Uterus (tissue), 4 donors: ENCODE measurements around the gene PAFAH1B2. TPM values are rescaled to one million over a fixed set of nuclear protein-coding genes. Genes with fewer than 3 reads are reported as not detected.

Experiments
- DNase-seq, 2 donors: peaks; one replicate each; pipeline ENCODE4 v3.0.0-alpha.2; 2019 to 2020
- H3K27ac ChIP-seq, 2 donors: fragments of 200-600 bp; sonication (generic); 1 replicate in 1 of 2; 2 replicates in 1 of 2; pipeline ENCODE4 v1.5.1; 2016 to 2018
- H3K27me3 ChIP-seq, 2 donors: fragments of 200-600 bp; sonication (generic); one replicate each; pipeline ENCODE4 v1.5.1; 2018 to 2019; ENCODE audit warnings: control low read depth in 1 of 2
- H3K36me3 ChIP-seq, 2 donors: fragments of 200-600 bp; sonication (generic); one replicate each; pipeline ENCODE4 v1.5.1; 2019; ENCODE audit warnings: control low read depth in 1 of 2
- H3K4me1 ChIP-seq, 2 donors: fragments of 200-600 bp; sonication (generic); one replicate each; pipeline ENCODE4 v1.5.1; 2018 to 2019; ENCODE audit warnings: control low read depth in 1 of 2
- H3K4me3 ChIP-seq, 2 donors: fragments of 200-600 bp; sonication (generic); 1 replicate in 1 of 2; 2 replicates in 1 of 2; pipeline ENCODE4 v1.5.1; 2018 to 2019; ENCODE audit warnings: mild to moderate bottlenecking in 1 of 2
- H3K9me3 ChIP-seq, 2 donors: fragments of 200-600 bp; sonication (generic); one replicate each; pipeline ENCODE4 v1.5.1; 2019; ENCODE audit warnings: control low read depth in 1 of 2
- POLR2A ChIP-seq, 2 donors: fragments of 450-650 bp; IDR thresholded peaks; one replicate each; pipeline ENCODE4 v1.6.1; 2016; ENCODE audit warnings: antibody characterized with exemption in 2 of 2, mild to moderate bottlenecking in 1 of 2, moderate library complexity in 1 of 2
- intact Hi-C: fragments of 100-400 bp; cut with DNase I; formaldehyde crosslinking; loops from one replicate; pipeline ENCODE4 v1.15.1; 2023; ENCODE audit warnings: low total_unique reads
- total RNA-seq, 4 donors: library from RNA; depleted of rRNA in 3 of 4; stranded (reverse); fragments of >200 nt in 3 of 4; gene quantifications; one replicate each; pipeline versions ENCODE4 v1.1.0 to v1.2.4, GENCODE V29; 2014 to 2023
- TF ChIP-seq, protein P1 (sequence below), 4 experiments: fragments of 200-600 bp in 2 of 4; fragments of 450-650 bp in 2 of 4; sonication (generic) in 2 of 4; IDR thresholded peaks; one replicate each; pipeline ENCODE4 v1.5.1; 2016 to 2019; ENCODE audit warnings: antibody characterized with exemption in 4 of 4, mild to moderate bottlenecking in 2 of 4, moderate library complexity in 1 of 4
- donor health status: DM: yes; HTN: yes; CAD: no.

Gene PAFAH1B2
- total RNA-seq, 4 donors from 2014 or later = 62.8 to 154 (median 128) TPM

DNA sequence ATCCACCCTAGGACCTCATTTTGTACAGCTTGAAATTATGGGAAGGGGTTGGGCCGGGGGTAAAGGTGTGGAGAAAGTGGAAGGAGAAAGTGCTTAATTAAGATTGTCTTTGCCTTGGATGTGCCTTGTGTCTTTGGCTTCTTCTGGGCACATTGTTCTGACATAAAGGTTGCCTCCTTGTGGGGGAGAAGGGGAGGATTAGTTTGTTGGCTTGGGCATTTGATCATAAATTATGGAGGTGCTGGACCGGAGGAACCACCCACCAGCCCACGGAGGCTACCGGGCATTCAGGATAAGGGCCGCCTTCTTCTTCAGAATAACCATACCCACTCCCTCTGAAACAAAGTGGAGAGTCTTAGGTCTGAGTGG is 1.3 kb downstream of the PAFAH1B2 start:
- H3K9me3 ChIP-seq = no peaks in the 10 kb centered on the region
- intact Hi-C loops = no loop called here
- H3K4me3 ChIP-seq = peak overlapping the region; percentile 81 to 91
- H3K27me3 ChIP-seq = no peaks in the 10 kb centered on the region
- H3K36me3 ChIP-seq = no peaks in the 10 kb centered on the region
- DNase-seq = peak; percentile 34 to 56
- TF ChIP-seq, protein P1, sequence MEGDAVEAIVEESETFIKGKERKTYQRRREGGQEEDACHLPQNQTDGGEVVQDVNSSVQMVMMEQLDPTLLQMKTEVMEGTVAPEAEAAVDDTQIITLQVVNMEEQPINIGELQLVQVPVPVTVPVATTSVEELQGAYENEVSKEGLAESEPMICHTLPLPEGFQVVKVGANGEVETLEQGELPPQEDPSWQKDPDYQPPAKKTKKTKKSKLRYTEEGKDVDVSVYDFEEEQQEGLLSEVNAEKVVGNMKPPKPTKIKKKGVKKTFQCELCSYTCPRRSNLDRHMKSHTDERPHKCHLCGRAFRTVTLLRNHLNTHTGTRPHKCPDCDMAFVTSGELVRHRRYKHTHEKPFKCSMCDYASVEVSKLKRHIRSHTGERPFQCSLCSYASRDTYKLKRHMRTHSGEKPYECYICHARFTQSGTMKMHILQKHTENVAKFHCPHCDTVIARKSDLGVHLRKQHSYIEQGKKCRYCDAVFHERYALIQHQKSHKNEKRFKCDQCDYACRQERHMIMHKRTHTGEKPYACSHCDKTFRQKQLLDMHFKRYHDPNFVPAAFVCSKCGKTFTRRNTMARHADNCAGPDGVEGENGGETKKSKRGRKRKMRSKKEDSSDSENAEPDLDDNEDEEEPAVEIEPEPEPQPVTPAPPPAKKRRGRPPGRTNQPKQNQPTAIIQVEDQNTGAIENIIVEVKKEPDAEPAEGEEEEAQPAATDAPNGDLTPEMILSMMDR (IDR thresholded peaks at IDR 0.05) = peak in 1 of 4 experiments; percentile 4
- no peak for TF ChIP-seq POLR2A (IDR thresholded peaks at IDR 0.05)
- H3K4me1 ChIP-seq = peaks cover 0 to 9% of the 10 kb centered on the region in 2 donors
- peak overlapping the region; percentile 89 to 92 for H3K27ac ChIP-seq

DNA sequence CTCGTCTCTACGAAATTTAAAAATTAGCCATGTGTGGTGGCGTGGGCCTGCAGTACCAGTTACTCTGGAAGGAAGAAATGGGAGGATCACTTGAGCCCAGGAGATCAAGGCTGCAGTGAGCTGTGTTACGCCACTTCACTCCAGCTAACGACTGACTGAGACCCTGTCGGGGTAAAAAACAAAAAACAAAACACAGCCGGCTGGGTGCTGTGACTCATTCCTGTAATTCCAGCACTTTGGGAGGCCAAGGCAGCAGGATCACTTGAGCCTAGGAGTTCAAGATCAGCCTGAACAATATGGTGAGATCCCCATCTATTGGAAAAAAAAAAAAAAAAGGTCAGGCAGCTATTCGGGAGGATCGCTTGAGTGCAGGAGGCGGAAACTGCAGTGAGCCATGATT is 2.4 kb downstream of the PAFAH1B2 start:
- Histone ChIP-seq H3K9me3 (no peaks in the 10 kb centered on the region), H3K27me3 (no peaks in the 10 kb centered on the region), H3K27ac (peak overlapping the region; percentile 89 to 92), H3K36me3 (no peaks in the 10 kb centered on the region), H3K4me1 (peaks cover 3 to 9% of the 10 kb centered on the region in 2 donors), H3K4me3 (peak overlapping the region in 1 of 2 donors; percentile 5)
- TF ChIP-seq, protein P1 (IDR thresholded peaks at IDR 0.05) = no peak
- no peak for TF ChIP-seq POLR2A (IDR thresholded peaks at IDR 0.05)
- intact Hi-C loops = no loop called here
- DNase-seq = no peak

DNA sequence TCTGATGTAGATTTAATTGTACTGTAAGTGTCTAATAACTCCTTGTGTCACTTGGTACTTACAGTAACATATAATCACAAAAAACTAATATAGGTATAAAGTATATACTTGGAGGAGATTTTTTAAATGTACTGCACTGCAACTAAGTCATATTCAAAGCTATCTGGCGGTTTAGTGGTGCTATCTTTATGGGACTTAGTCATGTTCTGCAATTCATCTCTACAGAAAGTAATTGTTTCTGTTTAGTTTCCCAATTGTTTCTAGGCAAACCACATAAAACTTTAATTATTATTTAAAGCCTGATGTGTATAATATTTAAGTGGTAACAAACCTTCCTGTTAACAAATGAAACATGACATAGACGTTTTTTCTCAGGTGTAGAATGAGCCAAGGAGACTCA is 8.0 kb downstream of the PAFAH1B2 start:
- no peak overlapping the region for H3K4me3 ChIP-seq
- no peak for TF ChIP-seq POLR2A (IDR thresholded peaks at IDR 0.05)
- TF ChIP-seq, protein P1 (IDR thresholded peaks at IDR 0.05) = no peak
- no peaks in the 10 kb centered on the region for H3K27me3 ChIP-seq
- no peak overlapping the region for H3K27ac ChIP-seq
- DNase-seq = no peak
- intact Hi-C loops = no loop called here
- peaks cover under 1 to 13% of the 10 kb centered on the region in 2 donors for H3K4me1 ChIP-seq
- no peaks in the 10 kb centered on the region for H3K9me3 ChIP-seq
- no peaks in the 10 kb centered on the region for H3K36me3 ChIP-seq

DNA sequence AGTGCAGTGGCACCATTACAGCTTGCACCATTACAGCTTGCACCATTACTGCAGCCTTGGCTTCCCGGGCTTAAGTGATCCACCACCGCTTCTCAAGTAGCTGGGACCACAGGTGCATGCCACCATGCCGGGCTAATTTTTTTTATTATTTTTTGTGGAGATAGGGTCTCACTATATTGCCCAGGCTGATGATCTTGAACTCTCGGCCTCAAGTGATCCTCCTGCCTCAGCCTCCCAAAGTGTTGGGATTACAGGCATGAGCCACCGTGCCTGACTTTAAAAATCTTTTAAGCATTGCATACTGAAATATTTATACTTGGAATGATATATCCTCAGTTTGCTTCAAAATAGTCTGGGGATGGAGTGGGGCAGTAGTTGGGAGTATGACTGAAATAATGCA is 10.4 kb downstream of the PAFAH1B2 start:
- intact Hi-C loops = no loop called here
- Histone ChIP-seq H3K27me3 (no peaks in the 10 kb centered on the region), H3K4me3 (no peak overlapping the region), H3K36me3 (no peaks in the 10 kb centered on the region), H3K4me1 (peaks cover 0 to 13% of the 10 kb centered on the region in 2 donors), H3K27ac (no peak overlapping the region), H3K9me3 (no peaks in the 10 kb centered on the region)
- no peak for TF ChIP-seq POLR2A (IDR thresholded peaks at IDR 0.05)
- TF ChIP-seq, protein P1 (IDR thresholded peaks at IDR 0.05) = no peak
- DNase-seq = no peak

DNA sequence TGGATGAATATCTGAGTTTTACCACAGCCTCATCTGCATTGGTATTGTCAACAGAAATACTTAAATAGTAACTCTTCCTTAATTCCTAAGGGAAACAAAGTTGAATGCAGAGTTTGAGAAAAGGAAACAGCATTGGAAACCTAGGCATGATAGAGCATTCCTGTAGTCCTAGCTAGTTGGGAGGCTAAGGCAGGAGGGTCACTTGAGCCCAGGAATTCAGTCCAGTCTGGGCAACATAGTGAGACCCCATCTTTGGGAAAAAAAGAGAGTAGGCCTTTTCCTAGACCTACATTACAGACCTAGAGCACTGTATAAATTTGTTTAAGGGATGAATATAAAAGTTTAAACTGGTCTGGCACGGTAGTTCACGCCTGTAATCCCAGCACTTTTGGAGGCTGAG is 13.4 kb downstream of the PAFAH1B2 start:
- no peak for DNase-seq
- TF ChIP-seq POLR2A (IDR thresholded peaks at IDR 0.05) = no peak
- TF ChIP-seq, protein P1 (IDR thresholded peaks at IDR 0.05) = no peak
- H3K4me3 ChIP-seq = no peak overlapping the region
- H3K4me1 ChIP-seq = peaks cover 0 to 10% of the 10 kb centered on the region in 2 donors
- no peaks in the 10 kb centered on the region for H3K9me3 ChIP-seq
- intact Hi-C loops = no loop called here
- no peaks in the 10 kb centered on the region for H3K27me3 ChIP-seq
- H3K27ac ChIP-seq = no peak overlapping the region
- no peaks in the 10 kb centered on the region for H3K36me3 ChIP-seq
